Measurements from ENCODE around the gene EEF1E1.

DNA sequence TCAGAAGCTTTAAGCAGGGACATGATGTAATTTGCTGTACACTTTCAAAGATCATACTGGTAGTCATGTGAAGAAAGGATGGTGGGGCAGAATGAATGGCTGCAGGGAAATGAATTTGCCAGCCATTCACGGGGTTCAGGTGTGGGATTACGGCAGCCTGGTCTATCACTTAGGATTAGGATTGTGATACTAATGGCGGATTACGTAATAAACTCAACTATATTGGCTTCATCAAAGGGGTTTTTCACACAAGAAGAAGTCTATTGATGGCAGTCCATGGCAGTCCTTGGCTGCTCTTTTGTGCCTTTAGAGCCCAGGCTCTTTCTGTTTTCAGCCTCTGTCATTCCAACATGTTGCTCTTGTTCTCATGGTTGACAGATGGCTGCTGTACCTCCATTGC lies 12.6 kb upstream of the EEF1E1 start:
- TF ChIP-seq, protein P1, sequence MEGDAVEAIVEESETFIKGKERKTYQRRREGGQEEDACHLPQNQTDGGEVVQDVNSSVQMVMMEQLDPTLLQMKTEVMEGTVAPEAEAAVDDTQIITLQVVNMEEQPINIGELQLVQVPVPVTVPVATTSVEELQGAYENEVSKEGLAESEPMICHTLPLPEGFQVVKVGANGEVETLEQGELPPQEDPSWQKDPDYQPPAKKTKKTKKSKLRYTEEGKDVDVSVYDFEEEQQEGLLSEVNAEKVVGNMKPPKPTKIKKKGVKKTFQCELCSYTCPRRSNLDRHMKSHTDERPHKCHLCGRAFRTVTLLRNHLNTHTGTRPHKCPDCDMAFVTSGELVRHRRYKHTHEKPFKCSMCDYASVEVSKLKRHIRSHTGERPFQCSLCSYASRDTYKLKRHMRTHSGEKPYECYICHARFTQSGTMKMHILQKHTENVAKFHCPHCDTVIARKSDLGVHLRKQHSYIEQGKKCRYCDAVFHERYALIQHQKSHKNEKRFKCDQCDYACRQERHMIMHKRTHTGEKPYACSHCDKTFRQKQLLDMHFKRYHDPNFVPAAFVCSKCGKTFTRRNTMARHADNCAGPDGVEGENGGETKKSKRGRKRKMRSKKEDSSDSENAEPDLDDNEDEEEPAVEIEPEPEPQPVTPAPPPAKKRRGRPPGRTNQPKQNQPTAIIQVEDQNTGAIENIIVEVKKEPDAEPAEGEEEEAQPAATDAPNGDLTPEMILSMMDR (IDR thresholded peaks at IDR 0.05) = no peak
- TF ChIP-seq POLR2A (IDR thresholded peaks at IDR 0.05) = no peak

Measured in thyroid gland (tissue), 4 donors.